HEK293 (cell line): ENCODE results near the gene IL1RN.

ENCODE experiments used
- PRDM1 ChIP-seq: fragments of 450-650 bp; formaldehyde crosslinking; IDR thresholded peaks from 2 replicates; pipeline ENCODE4; 2016; ENCODE audit warnings: missing biosample characterization, missing genetic modification characterization
- ZBTB21 ChIP-seq: fragments of 450-650 bp; formaldehyde crosslinking; IDR thresholded peaks from 2 replicates; pipeline ENCODE4 v1.5.1; 2017; ENCODE audit warnings: missing biosample characterization, missing genetic modification characterization
- ZNF404 ChIP-seq: fragments of 450-650 bp; formaldehyde crosslinking; IDR thresholded peaks from 2 replicates; pipeline ENCODE4 v1.5.1; 2017; ENCODE audit warnings: missing biosample characterization, missing genetic modification characterization
- TF ChIP-seq, protein P1 (sequence below): fragments of 450-650 bp; formaldehyde crosslinking; IDR thresholded peaks from 2 replicates; pipeline ENCODE4 v1.5.1; 2016; ENCODE audit warnings: missing biosample characterization, missing genetic modification characterization
- TF ChIP-seq, protein P2 (sequence below): fragments of 450-650 bp; formaldehyde crosslinking; IDR thresholded peaks from 2 replicates; pipeline ENCODE4 v1.5.1; 2016; ENCODE audit warnings: missing biosample characterization, missing genetic modification characterization, low read depth

GRCh38 chr2:113142290-113142689 lies 14.9 kb downstream of the IL1RN start:
- no peak for TF ChIP-seq ZNF404 (tag by site-specific recombination)
- TF ChIP-seq, protein P1, sequence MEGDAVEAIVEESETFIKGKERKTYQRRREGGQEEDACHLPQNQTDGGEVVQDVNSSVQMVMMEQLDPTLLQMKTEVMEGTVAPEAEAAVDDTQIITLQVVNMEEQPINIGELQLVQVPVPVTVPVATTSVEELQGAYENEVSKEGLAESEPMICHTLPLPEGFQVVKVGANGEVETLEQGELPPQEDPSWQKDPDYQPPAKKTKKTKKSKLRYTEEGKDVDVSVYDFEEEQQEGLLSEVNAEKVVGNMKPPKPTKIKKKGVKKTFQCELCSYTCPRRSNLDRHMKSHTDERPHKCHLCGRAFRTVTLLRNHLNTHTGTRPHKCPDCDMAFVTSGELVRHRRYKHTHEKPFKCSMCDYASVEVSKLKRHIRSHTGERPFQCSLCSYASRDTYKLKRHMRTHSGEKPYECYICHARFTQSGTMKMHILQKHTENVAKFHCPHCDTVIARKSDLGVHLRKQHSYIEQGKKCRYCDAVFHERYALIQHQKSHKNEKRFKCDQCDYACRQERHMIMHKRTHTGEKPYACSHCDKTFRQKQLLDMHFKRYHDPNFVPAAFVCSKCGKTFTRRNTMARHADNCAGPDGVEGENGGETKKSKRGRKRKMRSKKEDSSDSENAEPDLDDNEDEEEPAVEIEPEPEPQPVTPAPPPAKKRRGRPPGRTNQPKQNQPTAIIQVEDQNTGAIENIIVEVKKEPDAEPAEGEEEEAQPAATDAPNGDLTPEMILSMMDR (tag by site-specific recombination): no peak
- no peak for TF ChIP-seq PRDM1 (tag by site-specific recombination)
- TF ChIP-seq, protein P2, sequence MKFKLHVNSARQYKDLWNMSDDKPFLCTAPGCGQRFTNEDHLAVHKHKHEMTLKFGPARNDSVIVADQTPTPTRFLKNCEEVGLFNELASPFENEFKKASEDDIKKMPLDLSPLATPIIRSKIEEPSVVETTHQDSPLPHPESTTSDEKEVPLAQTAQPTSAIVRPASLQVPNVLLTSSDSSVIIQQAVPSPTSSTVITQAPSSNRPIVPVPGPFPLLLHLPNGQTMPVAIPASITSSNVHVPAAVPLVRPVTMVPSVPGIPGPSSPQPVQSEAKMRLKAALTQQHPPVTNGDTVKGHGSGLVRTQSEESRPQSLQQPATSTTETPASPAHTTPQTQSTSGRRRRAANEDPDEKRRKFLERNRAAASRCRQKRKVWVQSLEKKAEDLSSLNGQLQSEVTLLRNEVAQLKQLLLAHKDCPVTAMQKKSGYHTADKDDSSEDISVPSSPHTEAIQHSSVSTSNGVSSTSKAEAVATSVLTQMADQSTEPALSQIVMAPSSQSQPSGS: no peak
- TF ChIP-seq ZBTB21 (tag by site-specific recombination): no peak
